ENCODE data around the gene CDK19.
"Not testable (repeated sequence)": the region's sequence is repeated elsewhere in the genome, so short reads cannot be mapped to it uniquely, and the experiment has no call there.

The CDK19 gene

GRCh38 chr6:110617057-110617456 is 198.2 kb downstream of the CDK19 start:
- no peak for DNase-seq

- DNase-seq, result no peak
Measured at GRCh38 chr6:110615722-110616121, 199.5 kb downstream of the CDK19 start.

DNA sequence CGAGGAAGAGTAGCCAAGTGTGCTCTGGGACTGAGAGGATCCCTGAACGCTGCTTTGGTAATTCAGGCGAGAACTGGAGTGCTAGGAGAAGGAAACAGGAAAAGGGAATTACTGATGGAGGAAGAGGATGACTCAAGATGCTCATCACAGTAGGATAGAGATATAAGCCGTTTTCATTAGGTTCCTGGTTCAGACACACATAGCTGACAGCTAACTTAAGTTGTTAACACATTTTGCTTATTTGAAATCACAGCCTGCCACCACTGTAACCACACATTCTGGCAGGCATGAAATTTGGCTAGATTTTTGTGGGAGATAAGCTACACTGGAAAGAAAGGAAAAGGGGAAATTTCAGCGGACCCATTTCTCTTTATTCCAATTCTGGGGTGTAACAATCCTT is 200.7 kb downstream of the CDK19 start:
- no peak for DNase-seq

DNA sequence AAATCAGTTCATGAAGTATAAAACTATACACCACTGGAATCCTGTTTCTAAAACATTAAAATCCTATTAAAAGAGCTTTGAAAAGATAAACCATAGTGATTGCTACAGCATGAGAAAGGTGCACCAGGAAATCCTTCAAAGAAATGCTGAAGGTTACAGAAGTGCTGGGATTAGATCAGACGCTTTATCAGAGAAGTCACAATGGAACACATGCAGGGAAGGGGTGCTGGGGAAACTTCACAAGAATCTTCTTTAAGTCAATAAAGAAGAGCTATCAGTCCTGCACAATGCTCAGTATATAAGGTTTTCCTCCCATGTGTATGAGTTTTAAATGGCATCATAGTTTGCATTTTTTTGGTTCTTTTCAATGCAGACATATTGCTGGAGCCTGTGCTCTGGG is 201.2 kb downstream of the CDK19 start:
- no peak for DNase-seq

DNA sequence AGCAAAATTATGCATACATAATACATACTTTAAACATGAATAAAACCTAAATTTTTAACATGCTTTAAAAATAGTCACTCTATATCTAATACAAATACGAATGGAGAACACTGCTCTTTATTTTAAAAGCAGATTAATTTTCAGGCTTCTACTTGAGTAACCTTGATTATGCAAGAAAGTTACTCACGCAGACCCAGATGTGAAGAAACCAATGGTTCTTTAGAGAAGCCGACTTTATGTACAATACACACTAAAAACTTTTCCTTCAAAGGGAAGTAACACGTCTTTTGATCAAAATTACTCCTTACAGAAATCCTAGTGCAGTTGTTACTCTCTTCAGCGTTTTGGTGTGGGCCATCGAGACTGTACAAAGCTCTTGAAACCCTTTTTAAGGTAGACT is 201.9 kb downstream of the CDK19 start:
- DNase-seq, result no peak

DNA sequence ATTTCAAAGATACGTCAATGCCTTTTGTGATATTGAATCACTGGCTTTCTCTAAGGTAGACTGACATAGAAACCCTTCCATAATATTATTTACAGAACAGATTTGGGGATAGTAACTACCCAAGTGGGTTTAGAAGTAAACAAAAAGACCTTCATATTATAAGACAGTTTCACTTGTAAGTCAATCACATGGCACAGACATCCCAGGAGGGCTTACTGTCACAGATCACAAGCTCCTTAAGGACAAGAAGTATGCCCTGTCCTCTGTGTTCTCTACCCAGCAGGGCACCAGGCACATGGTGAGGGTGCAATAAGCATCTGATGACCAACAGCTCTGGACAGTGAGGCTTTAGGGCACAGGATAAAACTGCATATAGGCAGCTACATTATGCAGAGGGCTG is 203.0 kb downstream of the CDK19 start:
- no peak for DNase-seq

DNA sequence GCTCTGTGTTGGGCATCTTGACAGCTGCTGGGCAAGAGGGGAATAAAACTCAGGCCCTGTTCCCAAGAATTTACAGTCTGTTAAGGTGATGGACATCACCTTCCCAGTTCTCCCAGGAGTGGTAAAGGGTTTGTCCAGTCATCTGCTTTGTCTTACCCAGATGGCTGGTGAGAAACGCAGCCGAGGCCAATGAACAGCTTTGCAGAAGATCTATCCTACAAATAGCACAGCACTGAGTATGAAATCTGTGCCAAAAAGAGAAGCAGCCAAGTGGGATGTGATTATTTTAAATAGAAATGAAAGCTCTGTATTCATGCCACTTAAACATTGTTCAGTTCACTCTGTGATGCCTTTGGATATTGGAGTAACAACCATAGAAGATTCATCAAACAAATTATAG is 206.2 kb downstream of the CDK19 start:
- no peak for DNase-seq

DNA sequence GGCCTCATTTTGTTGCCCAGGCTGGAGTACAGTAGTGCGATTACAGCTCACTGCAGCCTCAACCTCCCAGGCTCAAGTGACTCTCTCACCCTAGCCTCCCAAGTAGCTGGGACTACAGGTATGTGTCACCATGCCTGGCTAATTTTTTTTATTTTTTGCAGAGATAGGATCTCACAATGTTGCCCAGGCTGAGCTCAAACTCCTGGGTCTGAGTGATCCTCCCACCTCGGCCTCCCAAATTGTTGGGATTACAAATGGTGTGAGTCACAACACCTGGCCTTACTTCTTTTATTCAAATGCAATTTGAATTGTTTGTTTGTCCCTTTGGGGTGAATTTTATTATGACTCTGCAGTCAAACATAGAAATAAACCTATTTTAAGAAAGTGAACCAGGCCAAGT is 207.1 kb downstream of the CDK19 start:
- DNase-seq, result no peak

DNA sequence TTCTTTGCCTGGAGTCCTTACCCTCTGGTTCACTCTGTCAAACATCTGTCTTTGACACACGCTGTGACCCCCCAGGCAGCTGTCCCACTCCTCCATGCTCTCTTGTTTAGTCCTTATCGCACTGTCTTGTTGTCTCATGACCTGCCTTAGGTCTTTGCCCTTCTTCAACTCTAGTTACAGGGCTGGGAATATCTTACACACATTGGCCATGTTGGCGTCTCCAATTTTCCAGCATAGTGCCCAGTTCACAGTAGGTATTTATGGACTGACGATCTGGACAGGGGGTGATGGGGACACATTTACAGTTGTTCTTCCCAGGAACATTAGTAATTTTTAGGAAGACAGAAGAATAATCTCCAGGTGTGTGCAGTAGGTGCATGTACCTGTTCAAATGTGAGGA is 209.1 kb downstream of the CDK19 start:
- DNase-seq, result no peak

- not testable (repeated sequence) for DNase-seq
Measured at GRCh38 chr6:110600640-110601039, 214.6 kb downstream of the CDK19 start.

DNA sequence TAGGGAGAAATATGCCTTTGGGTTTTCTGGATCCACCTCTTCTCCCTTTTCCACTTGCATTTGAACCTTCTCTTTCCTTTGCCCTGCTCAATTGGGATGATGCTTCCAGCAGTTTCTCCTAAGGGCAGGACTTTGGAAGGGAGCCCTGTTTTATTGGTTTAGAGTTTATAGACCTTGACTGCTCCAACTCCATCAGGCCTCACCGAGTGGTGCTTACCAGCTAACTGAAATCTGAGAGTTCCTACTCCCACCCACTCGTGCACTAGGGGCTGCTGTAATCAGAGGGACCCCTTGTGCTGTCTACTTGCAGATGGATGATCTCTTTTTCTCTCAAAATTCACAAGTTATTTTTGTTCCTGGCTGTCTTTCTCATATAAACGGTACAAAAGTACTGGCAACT is 217.5 kb downstream of the CDK19 start:
- no peak for DNase-seq

- no peak for DNase-seq
Measured at GRCh38 chr6:110596354-110596753, 218.9 kb downstream of the CDK19 start.

DNA sequence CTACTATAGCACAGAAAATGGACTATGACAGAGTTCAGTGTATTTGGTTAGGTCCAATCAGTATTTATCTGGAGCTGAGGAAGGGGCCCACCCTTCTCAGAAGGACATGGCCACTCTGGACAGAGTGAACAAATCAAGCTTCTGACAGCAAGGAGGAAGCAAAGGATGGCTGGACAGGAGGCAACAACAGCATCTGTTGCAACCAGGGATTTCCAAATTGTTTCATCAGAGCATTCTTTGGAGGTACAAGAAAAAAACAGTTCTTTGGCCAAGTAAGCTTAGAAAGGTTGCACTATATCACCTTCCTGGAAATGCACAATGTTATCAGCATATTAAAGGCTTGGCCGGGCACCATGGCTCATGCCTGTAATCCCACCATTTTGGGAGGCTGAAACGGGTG is 220.2 kb downstream of the CDK19 start:
- no peak for DNase-seq

GRCh38 chr6:110593637-110594036 is 221.6 kb downstream of the CDK19 start:
- no peak for DNase-seq

GRCh38 chr6:110592765-110593164 is 222.5 kb downstream of the CDK19 start:
- no peak for DNase-seq

DNA sequence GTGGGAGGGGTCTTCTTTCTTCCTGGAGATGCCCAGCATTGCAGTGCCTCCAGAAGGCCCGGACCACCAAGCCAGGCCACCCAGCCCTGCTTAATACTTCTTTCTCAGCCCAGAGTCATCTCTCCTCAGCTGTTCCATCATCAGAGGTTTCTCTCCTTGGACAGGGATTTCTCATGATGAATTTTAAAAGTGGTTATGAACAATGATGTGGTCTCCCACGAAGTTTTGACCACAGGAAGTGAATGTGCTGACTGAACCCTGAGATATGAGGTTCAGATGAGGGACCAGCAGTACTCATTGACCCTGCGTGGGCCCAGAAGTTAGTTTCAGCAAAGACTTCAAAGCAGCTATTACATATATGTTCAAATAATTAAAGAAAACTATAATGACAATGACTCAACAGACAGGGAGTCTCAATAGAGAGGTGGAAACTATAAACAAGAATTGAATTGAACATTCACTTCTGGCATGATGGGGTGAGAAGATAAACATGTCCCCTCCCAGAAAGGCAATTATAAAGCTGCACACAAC is 224.4 kb downstream of the CDK19 start:
- DNase-seq, result no peak

DNA sequence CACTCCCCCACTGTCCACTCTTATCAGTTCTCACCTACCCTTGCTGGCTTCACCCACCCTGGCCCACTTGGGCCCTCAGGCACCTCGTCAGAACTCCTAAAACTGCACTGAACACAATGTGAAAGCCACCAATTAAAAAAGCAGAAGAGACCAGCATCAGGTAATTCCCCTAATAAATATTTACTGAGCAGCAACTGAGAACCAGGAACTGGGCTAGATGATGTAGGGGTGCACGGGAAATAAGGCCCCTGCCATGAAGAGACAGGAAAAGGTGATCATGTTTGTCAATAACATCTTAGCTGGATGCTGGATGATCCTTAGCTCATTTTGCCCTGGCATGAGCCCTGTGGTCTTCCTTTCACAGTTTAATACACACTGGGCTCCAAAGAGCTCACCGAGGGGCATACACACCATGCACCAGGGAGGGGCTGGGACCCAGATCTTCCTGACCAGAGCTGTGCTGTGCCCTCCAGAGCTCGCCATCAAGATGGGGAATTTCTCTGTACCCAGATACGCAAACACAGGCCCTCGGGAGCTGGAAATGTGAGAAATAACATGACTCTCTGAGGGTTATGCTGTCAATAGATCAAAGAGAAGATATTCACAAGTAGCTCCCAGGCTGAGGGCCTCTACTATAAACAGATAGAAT is 225.3 kb downstream of the CDK19 start:
- no peak for DNase-seq

DNA sequence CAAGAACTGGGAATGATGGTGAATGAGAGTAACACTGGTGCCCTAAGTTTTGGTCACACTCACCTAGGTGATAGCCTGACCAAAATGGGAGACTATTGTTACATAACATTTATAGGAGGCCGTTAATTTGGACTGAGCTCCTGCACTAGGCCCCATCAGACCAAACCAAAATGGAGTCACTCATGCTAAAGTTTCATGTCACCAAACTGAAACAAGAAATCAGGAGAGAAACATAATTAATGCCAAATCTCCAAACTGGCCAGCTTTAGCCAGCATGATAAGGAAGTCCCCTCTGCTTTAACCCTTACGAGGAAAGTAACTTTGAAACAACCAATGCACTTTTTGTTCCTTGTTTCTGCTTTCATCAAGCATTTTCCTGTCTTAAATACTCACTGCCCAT is 227.9 kb downstream of the CDK19 start:
- no peak for DNase-seq

DNA sequence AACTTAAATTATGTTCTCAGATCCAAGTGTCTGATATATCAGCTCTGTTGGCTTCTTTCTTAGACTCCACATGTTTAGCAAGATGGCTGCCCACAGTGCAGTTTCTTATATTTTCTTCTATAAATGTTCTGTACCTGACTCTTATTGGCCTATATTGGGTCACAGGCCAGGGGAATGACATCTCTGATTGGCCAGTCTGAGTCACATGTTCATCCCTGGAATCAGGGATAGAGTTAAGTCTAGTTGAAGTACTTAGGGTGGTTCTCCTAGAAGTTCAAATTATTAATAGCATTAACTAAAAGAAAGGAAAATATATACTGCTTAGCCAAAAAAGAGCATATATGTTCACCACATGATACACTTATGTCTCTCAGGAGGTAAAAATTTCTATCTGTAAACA is 233.6 kb downstream of the CDK19 start:
- no peak for DNase-seq

GRCh38 chr6:110577596-110578167 is 237.6 kb downstream of the CDK19 start:
- DNase-seq, result not testable (repeated sequence)

DNA sequence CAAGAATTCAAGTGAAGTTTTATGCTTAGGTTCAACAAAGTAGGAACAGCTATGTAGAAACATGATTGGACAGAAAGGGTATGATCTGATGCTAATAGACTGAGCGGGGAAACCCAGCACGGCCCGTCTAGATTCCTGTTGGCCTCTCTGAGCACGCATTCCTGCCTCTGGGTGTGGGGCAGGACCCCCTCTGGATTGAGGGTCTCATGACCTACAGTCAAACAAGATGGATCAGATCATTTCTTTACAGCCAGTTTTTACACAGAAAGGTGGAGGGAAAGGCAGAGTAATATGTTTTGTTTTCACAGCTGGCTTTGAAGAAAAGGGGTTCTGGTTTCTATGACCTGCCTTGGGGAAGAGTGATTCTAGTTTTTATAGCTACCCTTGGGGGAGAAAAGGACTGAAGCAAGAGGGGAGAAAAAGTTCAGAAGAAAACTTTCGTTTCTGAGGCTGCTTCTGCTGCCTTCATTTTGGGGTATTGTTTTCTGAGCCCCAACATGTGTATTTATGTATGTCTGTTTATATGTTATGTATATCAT is 239.3 kb downstream of the CDK19 start:
- DNase-seq, result no peak

GRCh38 chr6:110574817-110575216 is 240.5 kb downstream of the CDK19 start:
- DNase-seq, result no peak

DNA sequence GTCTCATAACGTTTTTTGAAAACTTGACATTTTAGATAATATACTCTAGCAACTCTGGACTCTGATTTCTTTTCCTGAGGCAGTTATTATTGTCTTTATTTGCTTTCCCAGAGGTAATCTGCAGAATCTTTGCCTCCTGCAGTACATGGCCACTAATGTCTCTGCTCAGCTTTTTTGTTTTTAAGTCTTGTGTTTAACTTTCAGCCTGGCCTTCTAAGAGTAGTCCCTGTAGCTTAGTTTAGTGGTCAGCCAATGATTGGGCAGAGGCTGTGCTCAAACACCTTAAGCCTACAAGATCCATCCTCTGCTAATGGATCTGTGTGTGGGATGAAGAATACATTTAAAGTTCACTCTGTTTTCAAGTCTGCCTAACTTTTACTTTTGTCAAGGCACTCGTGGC is 241.7 kb downstream of the CDK19 start:
- DNase-seq, result no peak

DNA sequence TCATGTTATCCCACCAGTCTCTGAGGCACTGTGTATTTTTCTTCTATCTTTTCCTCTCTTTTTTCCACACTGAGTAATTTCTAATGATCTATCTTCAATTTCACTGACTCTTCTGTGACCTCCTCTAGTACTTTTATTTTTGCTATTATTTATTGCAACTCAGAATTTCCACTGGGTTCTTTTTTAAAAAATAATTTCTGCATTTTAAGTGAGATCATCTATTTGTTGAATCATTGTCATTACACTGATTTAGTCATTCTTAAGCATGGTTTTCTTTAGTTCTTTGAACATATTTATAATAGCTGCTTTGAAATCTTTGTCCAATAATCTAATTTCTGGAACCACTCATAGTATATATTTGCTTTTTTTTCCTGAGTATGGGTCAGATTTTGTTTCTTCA is 242.1 kb downstream of the CDK19 start:
- no peak for DNase-seq

Data from activated gamma-delta T cell treated with Interleukin-2 at 50 U/mL for 16 hours (primary cell).